GM12878 (cell line): ENCODE data around the gene RABGEF1. TPM values are rescaled to one million over a fixed set of nuclear protein-coding genes. Genes with fewer than 3 reads are reported as not detected.
"Not testable (repeated sequence)": the region's sequence is repeated elsewhere in the genome, so short reads cannot be mapped to it uniquely, and the experiment has no call there.

Source experiments
- ATAC-seq: fragments of 200-7000 bp; cut with Tn5 transposase; 3 replicates; pipeline ENCODE4 v1.9.1; 2020; ENCODE audit warnings: mild to moderate bottlenecking, moderate library complexity
- BruUV-seq: library from RNA; stranded (reverse); fragments of 400-500 nt; replicated peaks from 2 replicates; lab custom pipeline; 2021; lab: Mats Ljungman, UMichigan
- CTCF ChIA-PET: fragments of 300-600 bp; sonication (Branson Sonifier 250); formaldehyde crosslinking; extraction: SDS; loops from one replicate; lab custom pipeline; 2021; ENCODE audit warnings: inconsistent platforms; lab: Yijun Ruan, JAX
- POLR2A ChIA-PET: fragments of 350-600 bp; formaldehyde crosslinking; extraction: SDS; loops from one replicate; lab custom pipeline; 2021; ENCODE audit warnings: inconsistent platforms; lab: Charles Lee
- RAD21 ChIA-PET: fragments of 300-600 bp; sonication (Branson Sonifier 250); formaldehyde crosslinking; loops from one replicate; lab custom pipeline; 2023; ENCODE audit warnings: antibody characterized with exemption; ENCODE audit not compliant: unreplicated experiment; lab: Charles Lee
- SMC1A ChIA-PET: fragments of 300-600 bp; sonication (Branson Sonifier 250); formaldehyde crosslinking; loops from one replicate; lab custom pipeline; 2023; ENCODE audit not compliant: unreplicated experiment, uncharacterized antibody; lab: Charles Lee
- DNase-seq: peaks from one replicate; pipeline ENCODE4 v3.0.0-alpha.2; 2011; ENCODE audit warnings: low read depth, low spot score
- FAIRE-seq: peaks from 3 replicates; lab custom pipeline; 2011; peaks lifted over from hg19 to GRCh38; lab: Jason Lieb, UNC
- H2AFZ ChIP-seq: 2 replicates; pipeline ENCODE4 v1.6.0; 2011; ENCODE audit warnings: low read depth, low read length, control low read depth; ENCODE audit not compliant: control insufficient read depth
- H3K27ac ChIP-seq: 2 replicates; pipeline ENCODE4 v1.5.1; 2011; ENCODE audit warnings: control low read depth; ENCODE audit not compliant: control insufficient read depth, insufficient read depth
- H3K27me3 ChIP-seq, 2 experiments: replicated peaks in 1 of 2; 2 replicates each; pipeline versions ENCODE4 v1.6.0 to v1.6.1; 2011; ENCODE audit warnings: low read length in 1 of 2; ENCODE audit not compliant: control insufficient read depth in 2 of 2, insufficient read depth in 2 of 2
- H3K36me3 ChIP-seq, 2 experiments: 2 replicates each; pipeline ENCODE4 v1.5.1; 2011; ENCODE audit warnings: low read length in 1 of 2; ENCODE audit not compliant: control insufficient read depth in 2 of 2, insufficient read depth in 2 of 2
- H3K4me1 ChIP-seq: 2 replicates; pipeline ENCODE4 v1.6.1; 2011; ENCODE audit warnings: mild to moderate bottlenecking, low read length, moderate library complexity, mixed read lengths; ENCODE audit not compliant: control insufficient read depth, insufficient read depth
- H3K4me2 ChIP-seq: 2 replicates; pipeline ENCODE4 v1.6.0; 2011; ENCODE audit warnings: control low read depth; ENCODE audit not compliant: control insufficient read depth, insufficient read depth
- H3K4me3 ChIP-seq: fragments of 200-600 bp; sonication (generic); 2 replicates; pipeline ENCODE4 v1.5.1; 2016
- H3K79me2 ChIP-seq: 2 replicates; pipeline ENCODE4 v1.6.0; 2011; ENCODE audit warnings: low read length; ENCODE audit not compliant: control insufficient read depth, insufficient read depth
- H3K9ac ChIP-seq: 2 replicates; pipeline ENCODE4 v1.8.0; 2011; ENCODE audit warnings: low read length, control low read depth, mixed read lengths; ENCODE audit not compliant: control insufficient read depth, insufficient read depth
- H3K9me3 ChIP-seq: replicated peaks from 3 replicates; pipeline ENCODE4 v1.5.1; 2011; ENCODE audit warnings: mild to moderate bottlenecking, low read length; ENCODE audit not compliant: control insufficient read depth, insufficient read depth
- H4K20me1 ChIP-seq: 2 replicates; pipeline ENCODE4 v1.6.0; 2011; ENCODE audit not compliant: control insufficient read depth, insufficient read depth
- DPF2 ChIP-seq: fragments of 450-650 bp; IDR thresholded peaks from 2 replicates; pipeline ENCODE4 v1.6.1; 2017; ENCODE audit warnings: mild to moderate bottlenecking
- IKZF2 ChIP-seq, 2 experiments: fragments of 450-650 bp; IDR thresholded peaks; 2 replicates each; pipeline ENCODE4 v1.6.1; 2017; ENCODE audit warnings: mild to moderate bottlenecking in 2 of 2, moderate library complexity in 2 of 2
- SP1 ChIP-seq: IDR thresholded peaks from one replicate; pipeline ENCODE4 v1.6.1; 2011; ENCODE audit warnings: low read depth, low read length
- TARDBP ChIP-seq: IDR thresholded peaks from 2 replicates; pipeline ENCODE4 v1.6.1; 2016; ENCODE audit warnings: borderline replicate concordance
- YY1 ChIP-seq: IDR thresholded peaks from 2 replicates; pipeline ENCODE4 v1.6.1; 2011; ENCODE audit warnings: low read depth, mild to moderate bottlenecking, low read length
- WGBS: methylation state at CpG from one replicate; pipeline ENCODE4 v1.1.6; 2016; ENCODE audit warnings: low lambda C conversion rate; ENCODE audit not compliant: insufficient replicate concordance, insufficient coverage; ENCODE audit errors: missing lambda C conversion rate; 5-methylcytosine and 5-hydroxymethylcytosine counted together
- in situ Hi-C: fragments of 300-500 bp; cut with MboI; formaldehyde crosslinking; loops from 9 replicates; pipeline ENCODE4 v1.14.3; 2018; ENCODE audit warnings: mixed read lengths
- intact Hi-C: fragments of 100-400 bp; cut with micrococcal nuclease; formaldehyde crosslinking; loops from one replicate; pipeline ENCODE4 v1.14.2; 2022; ENCODE audit not compliant: unreplicated experiment
- polyA plus RNA-seq, 11 experiments: library from polyadenylated mRNA; depleted of rRNA in 4 of 11; unstranded in 6 of 11; stranded (reverse) in 5 of 11; fragments of >200 nt; fragmentation: Nextera tagmentation in 4 of 11; fragmentation: Illumina TruSeq in 1 of 11; extraction: Ambion mirVana in 4 of 11; extraction: Trizol in 1 of 11; gene quantifications; 1 replicate in 1 of 11; 2 replicates in 10 of 11; pipeline versions ENCODE4 v1.2.1 to v1.2.3, GENCODE V29; 2011 to 2016; ENCODE audit warnings: inconsistent platforms in 2 of 11, missing spikeins in 2 of 11, low read depth in 1 of 11
- total RNA-seq, 4 experiments: library from RNA; depleted of rRNA in 3 of 4; stranded (reverse); fragments of >200 nt in 3 of 4; fragmentation: Illumina TruSeq in 1 of 4; extraction: Trizol in 1 of 4; gene quantifications; 2 replicates each; pipeline versions ENCODE4 v1.2.1 to v1.2.3, GENCODE V29; 2013 to 2021
- TF ChIP-seq, protein P1 (sequence below), 3 experiments: IDR thresholded peaks in 2 of 3; conservative IDR thresholded peaks in 1 of 3; 2 replicates each; pipeline ENCODE4 v1.5.1; 2011; ENCODE audit warnings: low read depth in 3 of 3, low read length in 3 of 3, mild to moderate bottlenecking in 3 of 3, control low read depth in 2 of 3, moderate library complexity in 2 of 3, inconsistent platforms in 1 of 3, mixed read lengths in 1 of 3; ENCODE audit not compliant: control insufficient read depth in 2 of 3, insufficient read depth in 1 of 3; ENCODE audit errors: extremely low read depth in 1 of 3

Gene RABGEF1
- total and polyA plus RNA-seq, 10 of the 15 experiments (the other 5 are each of a cell fraction or from before 2014, with no cell fraction given) = 10.2 to 36.4 (median 26.1) TPM

DNA sequence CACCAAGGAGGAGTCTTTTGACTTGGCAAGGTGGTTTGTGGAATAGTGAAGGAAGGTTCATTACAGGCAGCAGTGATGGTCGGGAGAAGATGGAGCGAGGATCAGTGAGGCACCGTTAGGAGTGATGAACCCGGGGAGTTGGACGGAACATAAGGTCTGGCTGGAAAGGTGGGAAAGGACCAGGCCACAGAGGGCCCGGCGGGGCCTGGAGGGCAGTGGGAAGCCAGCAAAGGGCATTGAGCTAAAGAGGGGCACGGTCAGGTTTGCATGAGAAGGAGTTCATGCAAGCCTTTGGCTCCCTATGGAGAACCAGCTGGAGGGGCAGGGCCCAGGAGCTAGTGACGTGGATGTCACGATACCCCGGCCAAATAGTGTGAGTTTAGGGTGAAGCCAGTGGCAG is 46.2 kb upstream of the RABGEF1 start:
- ChIA-PET POLR2A (no interaction called here), SMC1A (no interaction called here), CTCF (no interaction called here), RAD21 (no interaction called here)
- FAIRE-seq = no peak
- H3K27me3 ChIP-seq = no peaks in the 10 kb centered on the region
- in situ Hi-C loops (no loop called here), intact Hi-C loops (no loop called here)
- no peaks in the 10 kb centered on the region; a peak in 1 of 4 replicates for H3K36me3 ChIP-seq
- H3K79me2 ChIP-seq = no peaks in the 10 kb centered on the region
- no peak overlapping the region for H2AFZ ChIP-seq
- no peak overlapping the region for H3K4me2 ChIP-seq
- no peak overlapping the region for H3K9ac ChIP-seq
- DNase-seq = no peak
- H3K4me3 ChIP-seq = no peak overlapping the region
- BruUV-seq = no TSS peak
- H3K4me1 ChIP-seq = no peaks in the 10 kb centered on the region
- TF ChIP-seq IKZF2 (IDR thresholded peaks at IDR 0.05) (no peak), DPF2 (no peak), YY1 (no peak), SP1 (no peak), TARDBP (no peak)
- TF ChIP-seq, protein P1, sequence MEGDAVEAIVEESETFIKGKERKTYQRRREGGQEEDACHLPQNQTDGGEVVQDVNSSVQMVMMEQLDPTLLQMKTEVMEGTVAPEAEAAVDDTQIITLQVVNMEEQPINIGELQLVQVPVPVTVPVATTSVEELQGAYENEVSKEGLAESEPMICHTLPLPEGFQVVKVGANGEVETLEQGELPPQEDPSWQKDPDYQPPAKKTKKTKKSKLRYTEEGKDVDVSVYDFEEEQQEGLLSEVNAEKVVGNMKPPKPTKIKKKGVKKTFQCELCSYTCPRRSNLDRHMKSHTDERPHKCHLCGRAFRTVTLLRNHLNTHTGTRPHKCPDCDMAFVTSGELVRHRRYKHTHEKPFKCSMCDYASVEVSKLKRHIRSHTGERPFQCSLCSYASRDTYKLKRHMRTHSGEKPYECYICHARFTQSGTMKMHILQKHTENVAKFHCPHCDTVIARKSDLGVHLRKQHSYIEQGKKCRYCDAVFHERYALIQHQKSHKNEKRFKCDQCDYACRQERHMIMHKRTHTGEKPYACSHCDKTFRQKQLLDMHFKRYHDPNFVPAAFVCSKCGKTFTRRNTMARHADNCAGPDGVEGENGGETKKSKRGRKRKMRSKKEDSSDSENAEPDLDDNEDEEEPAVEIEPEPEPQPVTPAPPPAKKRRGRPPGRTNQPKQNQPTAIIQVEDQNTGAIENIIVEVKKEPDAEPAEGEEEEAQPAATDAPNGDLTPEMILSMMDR (IDR thresholded peaks at IDR 0.05 in 2 of 3, conservative IDR thresholded peaks at IDR 0.05 in 1 of 3; ENCODE audit: control insufficient read depth in 2 of 3, extremely low read depth in 1 of 3, insufficient read depth in 1 of 3, low read depth in 3 of 3, low read length in 3 of 3) = no peak
- no peaks in the 10 kb centered on the region for H3K9me3 ChIP-seq
- peaks cover 2% of the 10 kb centered on the region; the same call in 1 of the 2 replicates for H4K20me1 ChIP-seq
- 96% methylated on average over 11 of the region's 11 CpGs for WGBS
- no peak overlapping the region for H3K27ac ChIP-seq
- no peak for ATAC-seq

DNA sequence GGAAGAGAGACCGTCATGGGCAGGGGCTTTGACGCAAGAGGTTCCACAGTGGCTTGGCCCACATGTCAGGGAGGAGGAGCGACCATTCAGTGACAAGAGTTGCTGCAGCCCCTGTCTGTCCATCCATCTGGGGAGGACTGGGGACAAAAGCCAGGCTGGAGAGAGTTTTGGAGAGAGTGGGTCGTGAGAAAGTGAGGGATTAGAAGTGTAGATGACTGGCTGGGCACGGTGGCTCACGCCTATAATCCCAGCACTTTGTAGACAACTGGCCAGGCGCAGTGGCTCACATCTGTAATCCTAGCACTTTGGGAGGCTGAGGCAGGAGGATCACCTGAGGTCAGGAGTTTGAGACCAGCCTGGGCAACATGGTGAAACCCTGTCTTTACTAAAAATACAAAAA is 45.1 kb upstream of the RABGEF1 start:
- H3K27me3 ChIP-seq, H4K20me1 ChIP-seq, POLR2A ChIA-PET, BruUV-seq, H3K27ac ChIP-seq, H3K4me1 ChIP-seq, RAD21 ChIA-PET, CTCF ChIA-PET, H3K4me2 ChIP-seq, H3K36me3 ChIP-seq, intact Hi-C loops, DNase-seq, FAIRE-seq, H2AFZ ChIP-seq, H3K9ac ChIP-seq, SMC1A ChIA-PET, H3K79me2 ChIP-seq, H3K4me3 ChIP-seq, H3K9me3 ChIP-seq, ATAC-seq, in situ Hi-C loops: not testable (repeated sequence)
- WGBS = 85% methylated on average over 7 of the region's 7 CpGs

DNA sequence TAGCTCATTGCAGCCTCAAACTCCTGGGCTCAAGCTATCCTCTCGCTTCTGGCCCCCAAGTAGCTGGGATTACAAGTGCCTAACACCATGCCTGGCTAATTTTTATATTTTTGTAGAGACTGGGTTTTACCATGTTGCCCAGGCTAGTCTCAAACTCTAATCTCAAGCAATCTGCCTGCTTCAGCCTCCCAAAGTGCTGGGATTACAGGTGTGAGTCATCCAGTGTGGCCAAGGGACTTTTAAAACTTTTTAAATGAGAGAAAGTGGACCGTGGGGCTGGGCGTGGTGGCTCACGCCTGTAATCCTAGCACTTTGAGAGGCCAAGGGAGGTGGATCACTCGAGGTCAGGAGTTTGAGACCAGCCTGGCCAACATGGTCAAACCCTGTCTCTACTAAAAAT is 44.4 kb upstream of the RABGEF1 start:
- H3K79me2 ChIP-seq, BruUV-seq, H4K20me1 ChIP-seq, SMC1A ChIA-PET, DNase-seq, H2AFZ ChIP-seq, H3K4me3 ChIP-seq, H3K27ac ChIP-seq, ATAC-seq, H3K27me3 ChIP-seq, POLR2A ChIA-PET, H3K4me1 ChIP-seq, H3K36me3 ChIP-seq, intact Hi-C loops, H3K9ac ChIP-seq, in situ Hi-C loops, CTCF ChIA-PET, FAIRE-seq, H3K4me2 ChIP-seq, H3K9me3 ChIP-seq: not testable (repeated sequence)
- RAD21 ChIA-PET = interaction anchor here (0.6 kb wide), 1 partner anchor 11 kb away, joined by 5 read pairs; no protein-coding TSS in a partner anchor
- WGBS = 90% methylated on average over 5 of the region's 5 CpGs
